HepG2 (cell line): ENCODE results near the gene NGEF. TPM values are rescaled to one million over a fixed set of nuclear protein-coding genes. Genes with fewer than 3 reads are reported as not detected.

Experiments used
- ATAD3A ChIP-seq: sonication (generic); formaldehyde crosslinking; IDR thresholded peaks from 2 replicates; pipeline ENCODE4 v1.4.0; 2020; ENCODE audit warnings: missing genetic modification reagents
- CEBPG ChIP-seq: IDR thresholded peaks from 2 replicates; pipeline ENCODE4 v1.6.1; 2016
- GLI4 ChIP-seq: sonication (generic); formaldehyde crosslinking; IDR thresholded peaks from 2 replicates; pipeline ENCODE4 v1.5.1; 2020; ENCODE audit warnings: missing genetic modification reagents, mild to moderate bottlenecking, moderate library complexity, borderline replicate concordance
- HMG20B ChIP-seq: conservative IDR thresholded peaks from 2 replicates; pipeline ENCODE4 v1.6.1; 2016; ENCODE audit warnings: missing genetic modification reagents, missing compliant biosample characterization
- HNF4A ChIP-seq: sonication (generic); formaldehyde crosslinking; IDR thresholded peaks from 2 replicates; pipeline ENCODE4 v1.4.0; 2020; ENCODE audit warnings: missing genetic modification reagents
- KDM5A ChIP-seq: fragments of 200-600 bp; sonication (generic); IDR thresholded peaks from 2 replicates; pipeline ENCODE4 v1.7.0; 2018; ENCODE audit warnings: antibody characterized with exemption, mild to moderate bottlenecking, low read length, borderline replicate concordance
- KDM5B ChIP-seq: sonication (generic); formaldehyde crosslinking; IDR thresholded peaks from 2 replicates; pipeline ENCODE4 v1.4.0; 2020; ENCODE audit warnings: missing genetic modification reagents, mild to moderate bottlenecking, borderline replicate concordance
- KLF11 ChIP-seq: IDR thresholded peaks from 2 replicates; pipeline ENCODE4 v1.6.1; 2016; ENCODE audit warnings: missing compliant biosample characterization
- KLF12 ChIP-seq: sonication (generic); formaldehyde crosslinking; IDR thresholded peaks from 2 replicates; pipeline ENCODE4 v1.4.0; 2020; ENCODE audit warnings: missing genetic modification reagents, borderline replicate concordance
- MAFK ChIP-seq, 2 experiments: IDR thresholded peaks in 1 of 2; conservative IDR thresholded peaks in 1 of 2; 2 replicates each; pipeline ENCODE4 v1.6.1; 2011; ENCODE audit warnings: improper control_type of control experiment in 2 of 2, low read length in 2 of 2
- NONO ChIP-seq, 2 experiments: fragments of 450-650 bp in 1 of 2; sonication (generic) in 1 of 2; formaldehyde crosslinking in 1 of 2; IDR thresholded peaks in 1 of 2; conservative IDR thresholded peaks in 1 of 2; 2 replicates each; pipeline versions ENCODE4 v1.6.1 to v1.8.0; 2017 to 2022; ENCODE audit warnings: mild to moderate bottlenecking in 1 of 2, missing genetic modification reagents in 1 of 2, moderate library complexity in 1 of 2
- RXRA ChIP-seq: sonication (generic); formaldehyde crosslinking; IDR thresholded peaks from 2 replicates; pipeline ENCODE4 v1.5.1; 2020; ENCODE audit warnings: missing genetic modification reagents
- SAP130 ChIP-seq: IDR thresholded peaks from 2 replicates; pipeline ENCODE4 v1.6.1; 2016; ENCODE audit warnings: low read depth
- SCMH1 ChIP-seq: sonication (generic); formaldehyde crosslinking; IDR thresholded peaks from 2 replicates; pipeline ENCODE4 v1.9.0; 2021; ENCODE audit warnings: missing genetic modification reagents, mild to moderate bottlenecking, borderline replicate concordance
- SIN3A ChIP-seq: IDR thresholded peaks from 2 replicates; pipeline ENCODE4 v1.6.1; 2011; ENCODE audit warnings: low read depth, mild to moderate bottlenecking, control low read depth, low read length, borderline replicate concordance
- SOX5 ChIP-seq: IDR thresholded peaks from 2 replicates; pipeline ENCODE4 v1.6.1; 2016; ENCODE audit warnings: borderline replicate concordance
- TCF7 ChIP-seq: sonication (generic); IDR thresholded peaks from 2 replicates; pipeline ENCODE4 v1.6.1; 2016; ENCODE audit warnings: antibody characterized with exemption, low read depth
- ZEB1 ChIP-seq: IDR thresholded peaks from 2 replicates; pipeline ENCODE4 v1.6.1; 2012; ENCODE audit warnings: mild to moderate bottlenecking, low read depth, inconsistent platforms; ENCODE audit not compliant: insufficient replicate concordance
- ZNF354B ChIP-seq: sonication (generic); formaldehyde crosslinking; IDR thresholded peaks from 2 replicates; pipeline ENCODE4 v1.8.0; 2022; ENCODE audit warnings: mild to moderate bottlenecking, missing genetic modification reagents
- ZNF672 ChIP-seq: sonication (generic); formaldehyde crosslinking; IDR thresholded peaks from 2 replicates; pipeline ENCODE4 v1.8.1; 2022; ENCODE audit warnings: missing genetic modification reagents
- ZNF788 ChIP-seq: sonication (generic); formaldehyde crosslinking; IDR thresholded peaks from 2 replicates; pipeline ENCODE4 v1.5.0; 2020; ENCODE audit warnings: mild to moderate bottlenecking, missing genetic modification reagents, borderline replicate concordance
- ZNF790 ChIP-seq: sonication (generic); formaldehyde crosslinking; IDR thresholded peaks from 2 replicates; pipeline ENCODE4 v1.8.0; 2022; ENCODE audit warnings: missing genetic modification reagents, mild to moderate bottlenecking, borderline replicate concordance
- polyA plus RNA-seq, 8 experiments: library from polyadenylated mRNA; depleted of rRNA in 3 of 8; stranded (reverse) in 7 of 8; unstranded in 1 of 8; fragments of >200 nt; fragmentation: Illumina TruSeq in 4 of 8; extraction: Trizol in 4 of 8; gene quantifications; 2 replicates each; pipeline versions ENCODE4 v1.2.1 to v1.2.3, GENCODE V29; 2011 to 2016; ENCODE audit warnings: low read depth in 4 of 8, missing spikeins in 1 of 8, mixed read lengths in 1 of 8; ENCODE audit not compliant: insufficient read depth in 1 of 8
- total RNA-seq, 5 experiments: library from RNA; depleted of rRNA; stranded (reverse); fragments of >200 nt; fragmentation: Illumina TruSeq; extraction: Trizol; gene quantifications; 2 replicates each; pipeline ENCODE4 v1.2.3, GENCODE V29; 2016; ENCODE audit warnings: low read depth in 1 of 5
- TF ChIP-seq, protein P1 (sequence below): sonication (generic); formaldehyde crosslinking; IDR thresholded peaks from 2 replicates; pipeline ENCODE4 v1.4.0; 2020; ENCODE audit warnings: missing genetic modification reagents, borderline replicate concordance
- TF ChIP-seq, protein P2 (sequence below): sonication (generic); formaldehyde crosslinking; IDR thresholded peaks from 2 replicates; pipeline ENCODE4 v1.5.0; 2020; ENCODE audit warnings: missing genetic modification reagents
- TF ChIP-seq, protein P3 (sequence below): sonication (generic); formaldehyde crosslinking; IDR thresholded peaks from 2 replicates; pipeline ENCODE4 v1.5.1; 2020; ENCODE audit warnings: mild to moderate bottlenecking, missing genetic modification reagents, moderate library complexity

NGEF gene
- total and polyA plus RNA-seq, 2 of the 13 experiments (the other 11 are each of a cell fraction or from before 2014, with no cell fraction given): 14.4 to 36.9 TPM

DNA sequence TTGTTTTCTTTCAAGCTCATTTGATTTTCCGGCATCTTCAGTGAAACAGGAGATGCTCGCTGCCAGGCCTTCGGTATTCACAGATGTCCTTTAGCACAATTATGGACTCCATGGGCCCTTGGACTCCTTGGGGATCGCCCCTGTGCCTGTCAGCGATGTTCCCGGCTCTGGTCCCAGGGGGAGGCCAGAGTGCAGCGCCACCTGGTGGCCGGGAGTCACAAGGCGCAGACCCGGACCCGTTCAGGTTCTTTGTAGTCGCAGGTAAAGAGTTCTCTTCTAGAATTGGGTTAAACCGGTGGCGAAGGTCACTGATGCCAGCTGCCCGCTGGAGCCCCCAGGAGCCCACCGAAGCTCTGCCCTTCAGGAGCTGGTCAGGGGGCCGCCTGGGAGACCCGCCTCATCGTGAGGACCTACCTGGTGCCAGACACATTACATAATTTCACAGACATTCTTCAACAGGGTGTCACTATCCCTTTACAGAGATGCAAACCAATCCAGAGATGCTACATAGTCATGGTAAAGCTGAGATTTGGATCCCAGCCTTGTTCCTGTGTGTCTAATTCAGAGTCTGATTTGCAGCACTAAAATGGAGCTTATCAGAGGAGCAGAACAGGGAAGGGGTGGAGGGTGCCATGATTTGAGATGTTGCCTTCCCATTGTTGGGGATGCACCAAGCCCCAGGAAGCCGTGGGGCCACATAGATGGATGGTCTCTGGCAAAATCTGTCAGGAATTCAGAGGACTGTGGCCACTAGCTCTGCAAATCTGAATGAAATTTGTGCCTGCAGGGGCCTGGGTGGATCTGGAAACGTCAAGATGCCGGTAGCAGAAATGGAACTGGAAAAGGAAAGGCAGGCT lies 41.1 kb upstream of the NGEF start (continued):
- TF ChIP-seq KDM5A (no peak), RXRA (CRISPR knock-in tag) (peak; percentile 28; the same call in 1 of the 2 replicates), SCMH1 (CRISPR knock-in tag) (no peak), ZEB1 (peak; percentile 37), ATAD3A (CRISPR knock-in tag) (no peak), KLF11 (CRISPR knock-in tag) (no peak), ZNF672 (CRISPR knock-in tag) (no peak), ZNF790 (no peak), ZNF354B (no peak), HMG20B (no peak), HNF4A (CRISPR knock-in tag) (no peak), SOX5 (CRISPR knock-in tag) (no peak), MAFK (conservative IDR thresholded peaks at IDR 0.05 in 1 of 2, IDR thresholded peaks at IDR 0.05 in 1 of 2; ENCODE audit: low read length in 2 of 2) (no peak), SAP130 (CRISPR knock-in tag) (no peak; the same call in 1 of the 2 replicates), GLI4 (CRISPR knock-in tag) (no peak), NONO (IDR thresholded peaks at IDR 0.05) (no peak), NONO (CRISPR knock-in tag; conservative IDR thresholded peaks at IDR 0.05) (0 out of 2 replicates have a peak, but pooled peaks have one; percentile 27), KDM5B (peak; percentile 67; the same call in 1 of the 2 replicates), TCF7 (no peak), CEBPG (CRISPR knock-in tag) (no peak), ZNF788 (peak; percentile 29; the same call in 1 of the 2 replicates), SIN3A (no peak), KLF12 (no peak)
- TF ChIP-seq, protein P1, sequence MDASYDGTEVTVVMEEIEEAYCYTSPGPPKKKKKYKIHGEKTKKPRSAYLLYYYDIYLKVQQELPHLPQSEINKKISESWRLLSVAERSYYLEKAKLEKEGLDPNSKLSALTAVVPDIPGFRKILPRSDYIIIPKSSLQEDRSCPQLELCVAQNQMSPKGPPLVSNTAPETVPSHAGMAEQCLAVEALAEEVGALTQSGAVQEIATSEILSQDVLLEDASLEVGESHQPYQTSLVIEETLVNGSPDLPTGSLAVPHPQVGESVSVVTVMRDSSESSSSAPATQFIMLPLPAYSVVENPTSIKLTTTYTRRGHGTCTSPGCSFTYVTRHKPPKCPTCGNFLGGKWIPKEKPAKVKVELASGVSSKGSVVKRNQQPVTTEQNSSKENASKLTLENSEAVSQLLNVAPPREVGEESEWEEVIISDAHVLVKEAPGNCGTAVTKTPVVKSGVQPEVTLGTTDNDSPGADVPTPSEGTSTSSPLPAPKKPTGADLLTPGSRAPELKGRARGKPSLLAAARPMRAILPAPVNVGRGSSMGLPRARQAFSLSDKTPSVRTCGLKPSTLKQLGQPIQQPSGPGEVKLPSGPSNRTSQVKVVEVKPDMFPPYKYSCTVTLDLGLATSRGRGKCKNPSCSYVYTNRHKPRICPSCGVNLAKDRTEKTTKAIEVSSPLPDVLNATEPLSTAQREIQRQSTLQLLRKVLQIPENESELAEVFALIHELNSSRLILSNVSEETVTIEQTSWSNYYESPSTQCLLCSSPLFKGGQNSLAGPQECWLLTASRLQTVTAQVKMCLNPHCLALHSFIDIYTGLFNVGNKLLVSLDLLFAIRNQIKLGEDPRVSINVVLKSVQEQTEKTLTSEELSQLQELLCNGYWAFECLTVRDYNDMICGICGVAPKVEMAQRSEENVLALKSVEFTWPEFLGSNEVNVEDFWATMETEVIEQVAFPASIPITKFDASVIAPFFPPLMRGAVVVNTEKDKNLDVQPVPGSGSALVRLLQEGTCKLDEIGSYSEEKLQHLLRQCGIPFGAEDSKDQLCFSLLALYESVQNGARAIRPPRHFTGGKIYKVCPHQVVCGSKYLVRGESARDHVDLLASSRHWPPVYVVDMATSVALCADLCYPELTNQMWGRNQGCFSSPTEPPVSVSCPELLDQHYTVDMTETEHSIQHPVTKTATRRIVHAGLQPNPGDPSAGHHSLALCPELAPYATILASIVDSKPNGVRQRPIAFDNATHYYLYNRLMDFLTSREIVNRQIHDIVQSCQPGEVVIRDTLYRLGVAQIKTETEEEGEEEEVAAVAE (CRISPR knock-in tag): no peak
- TF ChIP-seq, protein P2, sequence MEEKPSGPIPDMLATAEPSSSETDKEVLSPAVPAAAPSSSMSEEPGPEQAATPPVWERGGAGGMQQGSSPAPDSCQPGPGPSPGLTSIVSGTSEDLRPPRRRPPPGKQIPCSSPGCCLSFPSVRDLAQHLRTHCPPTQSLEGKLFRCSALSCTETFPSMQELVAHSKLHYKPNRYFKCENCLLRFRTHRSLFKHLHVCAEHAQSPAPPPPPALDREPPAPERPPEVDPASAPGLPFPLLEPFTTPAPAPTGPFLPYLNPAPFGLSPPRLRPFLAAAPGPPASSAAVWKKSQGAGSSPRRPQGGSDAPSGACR: no peak
- TF ChIP-seq, protein P3, sequence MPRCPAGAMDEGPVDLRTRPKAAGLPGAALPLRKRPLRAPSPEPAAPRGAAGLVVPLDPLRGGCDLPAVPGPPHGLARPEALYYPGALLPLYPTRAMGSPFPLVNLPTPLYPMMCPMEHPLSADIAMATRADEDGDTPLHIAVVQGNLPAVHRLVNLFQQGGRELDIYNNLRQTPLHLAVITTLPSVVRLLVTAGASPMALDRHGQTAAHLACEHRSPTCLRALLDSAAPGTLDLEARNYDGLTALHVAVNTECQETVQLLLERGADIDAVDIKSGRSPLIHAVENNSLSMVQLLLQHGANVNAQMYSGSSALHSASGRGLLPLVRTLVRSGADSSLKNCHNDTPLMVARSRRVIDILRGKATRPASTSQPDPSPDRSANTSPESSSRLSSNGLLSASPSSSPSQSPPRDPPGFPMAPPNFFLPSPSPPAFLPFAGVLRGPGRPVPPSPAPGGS (CRISPR knock-in tag): no peak
